ENCODE measurements around the gene DISC1.

The DISC1 gene

DNA sequence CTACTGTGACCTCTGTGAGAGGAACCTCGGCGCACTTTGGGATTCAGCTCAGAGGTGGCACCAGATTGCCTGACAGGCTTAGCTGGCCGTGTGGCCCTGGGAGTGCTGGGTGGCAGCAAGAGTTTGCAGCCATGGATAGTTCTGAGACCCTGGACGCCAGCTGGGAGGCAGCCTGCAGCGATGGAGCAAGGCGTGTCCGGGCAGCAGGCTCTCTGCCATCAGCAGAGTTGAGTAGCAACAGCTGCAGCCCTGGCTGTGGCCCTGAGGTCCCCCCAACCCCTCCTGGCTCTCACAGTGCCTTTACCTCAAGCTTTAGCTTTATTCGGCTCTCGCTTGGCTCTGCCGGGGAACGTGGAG is 67.5 kb downstream of the DISC1 start:
- in situ Hi-C loops (cut with MboI; ENCODE audit: low sequenced_read_pairs), result no loop called here

DNA sequence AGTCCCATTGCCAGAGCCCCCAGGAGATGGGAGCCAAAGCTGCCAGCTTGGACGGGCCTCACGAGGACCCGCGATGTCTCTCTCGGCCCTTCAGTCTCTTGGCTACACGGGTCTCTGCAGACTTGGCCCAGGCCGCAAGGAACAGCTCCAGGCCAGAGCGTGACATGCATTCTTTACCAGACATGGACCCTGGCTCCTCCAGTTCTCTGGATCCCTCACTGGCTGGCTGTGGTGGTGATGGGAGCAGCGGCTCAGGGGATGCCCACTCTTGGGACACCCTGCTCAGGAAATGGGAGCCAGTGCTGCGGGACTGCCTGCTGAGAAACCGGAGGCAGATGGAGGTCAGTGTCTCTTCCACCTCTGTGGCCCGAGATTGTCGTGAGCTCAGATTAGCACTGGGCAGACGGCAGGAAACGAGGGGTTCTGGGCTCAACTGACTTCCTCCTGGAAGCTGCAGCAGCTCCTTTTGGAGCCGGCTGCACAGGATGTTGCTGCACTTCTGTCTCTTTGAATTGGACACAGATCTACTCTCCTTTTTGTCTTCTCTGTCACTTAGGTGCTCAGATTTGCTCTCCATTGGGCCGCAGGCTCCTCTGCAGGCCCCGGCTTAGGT is 68.0 kb downstream of the DISC1 start:
- in situ Hi-C loops (cut with MboI; ENCODE audit: low sequenced_read_pairs), result no loop called here

DNA sequence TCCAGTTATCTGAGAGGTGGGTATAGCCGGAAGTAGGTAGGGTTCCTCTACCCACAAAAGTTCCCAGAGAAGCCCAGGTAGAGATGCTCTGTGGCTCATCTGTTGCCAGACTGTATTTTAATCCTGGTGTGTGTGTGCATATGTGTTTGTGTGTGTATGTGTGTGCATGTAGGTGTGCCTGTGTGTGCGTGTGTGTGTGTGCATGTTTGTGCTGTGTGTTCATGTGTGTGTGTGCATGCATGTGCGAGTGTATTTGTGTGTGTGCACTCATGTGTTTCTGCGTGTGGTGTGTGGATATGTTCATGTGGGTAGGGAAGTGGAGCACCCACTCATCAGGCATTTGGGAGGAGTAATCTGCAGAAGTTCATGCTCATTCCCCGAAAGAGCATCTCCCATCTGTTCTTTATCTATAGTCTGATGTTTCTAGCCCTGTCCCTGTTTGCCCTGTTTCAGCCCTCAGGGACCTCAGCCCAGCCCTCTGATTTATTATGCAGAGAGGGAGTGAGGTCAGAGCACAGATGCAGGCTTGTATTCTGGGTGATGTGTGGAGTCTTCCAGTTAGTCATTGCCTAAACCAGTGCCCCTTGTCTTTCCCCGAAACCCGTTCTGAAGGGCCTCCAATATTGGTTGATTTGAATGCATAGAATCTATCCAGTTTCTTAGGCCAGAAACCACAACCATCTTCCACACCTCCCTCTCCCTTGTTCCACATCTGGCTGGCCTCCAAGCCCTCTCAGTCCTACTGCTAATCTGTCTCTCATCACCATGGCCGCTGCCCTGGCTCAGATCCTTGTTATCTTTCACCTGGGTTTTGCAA is 69.1 kb downstream of the DISC1 start:
- in situ Hi-C loops (cut with MboI; ENCODE audit: low sequenced_read_pairs), result no loop called here

DNA sequence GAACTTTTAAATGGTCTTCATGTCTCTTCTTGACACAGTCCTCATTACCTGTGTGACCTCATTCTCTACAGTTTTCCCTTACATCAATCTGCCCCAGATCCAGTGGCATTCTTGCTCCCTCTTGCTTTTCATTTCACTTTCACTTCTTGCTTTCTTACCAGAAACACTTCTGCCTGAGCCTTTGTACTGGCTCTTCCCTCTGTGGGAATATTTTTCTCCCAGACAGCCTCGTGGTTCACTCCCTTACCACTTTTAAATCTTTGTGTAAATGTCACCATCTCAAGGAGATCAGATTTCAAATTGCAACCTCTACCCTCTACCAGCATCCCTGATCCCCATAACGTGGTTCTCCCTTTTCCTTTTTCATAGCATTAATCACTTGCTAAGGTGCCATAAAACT is 73.2 kb downstream of the DISC1 start:
- in situ Hi-C loops (cut with MboI; ENCODE audit: low sequenced_read_pairs), result no loop called here

DNA sequence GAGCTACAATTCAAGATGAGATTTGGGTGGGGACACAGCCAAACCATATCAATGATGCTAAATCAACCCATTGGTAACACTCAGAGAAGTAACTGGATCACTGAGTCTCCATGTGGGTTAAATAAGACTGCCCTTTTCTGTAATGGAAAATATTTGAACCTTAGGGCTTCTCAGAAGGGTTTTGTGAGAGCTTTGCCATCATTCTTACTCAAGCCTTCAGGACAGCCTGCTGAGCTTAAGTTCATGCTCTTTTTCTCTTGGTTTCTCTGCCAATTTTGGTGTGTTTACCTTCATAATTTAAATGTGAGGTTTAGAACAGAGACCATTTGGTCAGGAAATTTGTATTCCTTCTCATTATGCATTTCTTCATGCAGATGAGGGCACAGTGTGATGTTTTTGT is 74.7 kb downstream of the DISC1 start:
- in situ Hi-C loops (cut with MboI; ENCODE audit: low sequenced_read_pairs), result no loop called here

DNA sequence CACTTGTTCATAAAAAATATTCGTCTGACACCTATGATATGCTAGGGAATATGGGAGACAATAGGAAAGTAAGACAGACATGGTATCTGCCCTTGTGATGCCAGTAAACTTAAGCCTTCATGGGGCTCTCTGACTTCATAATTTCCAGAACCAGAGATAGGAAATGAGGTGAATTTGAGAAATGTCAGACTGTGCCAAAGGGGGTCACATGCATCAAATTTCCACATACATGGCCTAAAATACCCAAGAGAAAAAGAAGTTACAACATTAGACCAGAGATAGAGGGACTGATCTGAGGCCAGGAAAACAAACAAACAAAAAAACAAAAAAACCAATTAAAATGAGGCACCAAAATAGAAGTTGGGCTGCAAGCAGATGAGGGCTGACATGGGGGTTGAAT is 75.7 kb downstream of the DISC1 start:
- in situ Hi-C loops (cut with MboI; ENCODE audit: low sequenced_read_pairs), result no loop called here

DNA sequence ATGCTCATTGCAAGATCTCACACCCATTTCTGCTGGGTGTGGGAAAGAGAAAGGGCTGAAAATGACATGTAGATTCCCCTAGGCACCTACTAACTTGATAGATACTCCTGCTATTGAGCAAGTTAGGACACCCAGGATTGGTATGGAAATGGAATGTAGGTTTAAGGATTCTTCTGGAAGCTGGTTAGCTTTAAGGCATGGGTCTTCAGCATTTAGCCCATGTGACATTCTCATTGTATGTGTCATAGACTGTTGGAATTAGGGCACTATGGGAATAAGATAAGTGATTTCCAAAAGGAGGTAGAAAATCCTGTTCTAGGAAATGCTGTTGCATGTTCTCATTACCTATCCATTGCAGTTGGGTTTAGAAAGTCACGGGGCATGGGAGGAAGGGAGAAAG is 76.2 kb downstream of the DISC1 start:
- in situ Hi-C loops (cut with MboI; ENCODE audit: low sequenced_read_pairs), result no loop called here

DNA sequence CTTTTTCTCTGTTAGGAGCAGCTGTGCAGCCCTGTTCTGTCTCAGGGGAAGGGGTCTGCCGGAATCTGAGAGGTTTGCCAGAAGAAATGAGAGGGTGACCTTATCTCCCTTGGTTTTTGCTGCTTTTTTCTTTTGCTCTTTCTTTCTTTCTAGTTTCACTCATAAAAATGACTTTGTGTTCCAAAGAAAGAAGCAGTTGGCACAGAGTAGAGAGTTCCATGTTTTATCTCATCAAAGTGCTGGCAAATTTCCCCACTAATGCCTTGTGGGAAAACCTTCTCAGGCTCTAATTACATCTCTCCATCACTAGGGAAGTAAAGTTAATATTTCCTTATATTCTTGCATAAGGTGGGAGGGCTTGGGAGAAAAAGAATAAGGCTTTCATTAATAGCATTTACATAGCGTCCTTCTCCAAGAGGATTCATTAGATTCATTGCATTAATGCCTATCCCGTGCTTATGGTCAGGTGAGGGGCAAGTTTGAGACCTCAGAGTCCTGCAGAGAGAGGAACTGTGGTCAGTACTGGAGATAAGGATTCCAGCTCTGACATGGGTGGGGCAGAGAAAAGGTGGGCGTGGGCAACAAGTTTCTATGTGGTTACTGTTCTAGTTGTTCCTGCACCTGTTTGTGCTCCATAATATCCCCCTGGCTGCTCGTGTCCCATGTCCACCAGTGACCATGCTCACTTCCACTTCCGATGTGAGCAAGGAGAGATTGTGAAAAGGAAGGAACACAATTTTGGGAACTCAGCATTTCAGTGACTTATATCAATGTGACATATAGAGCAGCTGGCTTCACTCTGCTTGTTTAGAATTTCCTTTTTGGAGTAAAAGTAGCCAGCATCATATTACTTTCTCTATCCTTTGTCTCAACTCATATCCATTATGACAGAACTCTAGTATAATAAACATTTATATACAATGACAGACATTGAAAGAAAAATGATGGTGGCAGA is 79.5 kb downstream of the DISC1 start:
- in situ Hi-C loops (cut with MboI; ENCODE audit: low sequenced_read_pairs), result no loop called here

DNA sequence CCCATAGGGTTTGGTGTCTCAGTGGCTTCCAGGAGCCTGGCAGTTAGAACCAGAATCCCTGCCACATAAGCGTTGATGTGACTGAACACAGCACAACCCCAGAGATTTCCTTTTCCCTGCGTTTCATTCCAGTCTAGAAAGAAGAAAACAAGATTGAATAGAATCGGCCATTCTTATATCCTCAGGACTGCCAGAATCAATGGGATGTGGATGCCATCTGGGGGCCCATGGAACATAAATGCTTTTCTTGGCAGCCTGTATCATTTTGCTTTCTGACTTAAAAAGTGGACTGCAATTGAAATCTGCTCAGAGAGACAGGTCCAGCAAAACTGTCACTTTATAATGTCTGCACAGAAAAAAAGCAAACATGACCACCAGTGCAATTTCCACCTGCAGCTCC is 80.3 kb downstream of the DISC1 start:
- in situ Hi-C loops (cut with MboI; ENCODE audit: low sequenced_read_pairs), result no loop called here

DNA sequence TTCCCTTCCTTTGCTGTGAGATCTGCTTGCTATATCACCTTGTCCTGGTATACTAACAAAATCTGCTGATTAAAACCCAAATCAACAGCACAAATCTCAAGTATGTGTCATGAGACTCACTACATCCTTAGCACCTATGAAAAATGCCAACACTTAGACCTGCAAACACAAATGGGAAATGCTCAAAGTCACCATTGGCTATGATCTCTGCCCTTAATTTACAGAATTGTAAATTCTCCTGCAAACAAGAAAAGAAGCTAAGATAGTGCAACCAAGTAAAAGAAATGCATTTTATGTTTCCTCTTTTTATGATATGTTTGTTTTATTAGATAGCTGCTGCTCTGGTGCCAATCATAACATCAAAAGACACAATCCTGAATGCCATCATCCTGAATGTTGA is 80.8 kb downstream of the DISC1 start:
- in situ Hi-C loops (cut with MboI; ENCODE audit: low sequenced_read_pairs), result no loop called here

DNA sequence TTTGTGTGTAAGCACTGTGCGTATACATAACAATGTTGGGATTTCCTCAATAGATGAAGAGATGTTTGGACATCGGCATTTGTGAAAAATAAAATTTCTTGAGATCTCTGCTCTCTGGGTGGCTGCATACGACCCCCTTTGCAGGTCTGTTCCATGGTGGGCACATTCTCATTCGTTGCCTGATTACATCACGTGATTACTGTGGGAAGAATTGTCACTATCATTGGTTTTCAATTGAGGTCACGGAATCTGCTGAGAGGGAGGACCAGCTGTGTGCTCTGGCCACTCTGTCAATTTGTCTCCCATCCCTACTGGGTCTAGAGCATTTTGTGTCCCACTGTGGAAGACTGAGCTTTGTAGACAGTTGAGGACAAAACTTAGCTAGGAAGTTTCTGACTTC is 81.8 kb downstream of the DISC1 start:
- in situ Hi-C loops (cut with MboI; ENCODE audit: low sequenced_read_pairs), result no loop called here

DNA sequence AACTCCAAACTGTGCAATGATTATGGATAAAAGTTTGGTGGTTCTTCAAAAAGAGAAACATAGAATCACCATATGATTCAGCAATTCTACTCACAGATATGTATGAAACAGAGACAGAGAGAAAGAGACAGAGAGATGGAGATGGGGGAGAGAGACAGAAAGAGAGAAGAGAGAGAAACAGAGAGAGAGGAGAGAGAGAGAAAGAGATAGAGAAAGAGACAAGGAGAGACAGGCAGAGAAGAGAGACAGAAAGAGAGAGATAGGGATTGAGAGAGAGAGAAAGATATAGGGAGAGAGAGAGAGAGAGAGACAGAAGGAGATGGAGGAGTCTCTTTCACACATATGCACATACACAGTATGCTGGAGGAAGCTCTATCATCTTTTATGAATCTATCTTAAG is 87.8 kb downstream of the DISC1 start:
- in situ Hi-C loops (cut with MboI; ENCODE audit: low sequenced_read_pairs), result no loop called here

DNA sequence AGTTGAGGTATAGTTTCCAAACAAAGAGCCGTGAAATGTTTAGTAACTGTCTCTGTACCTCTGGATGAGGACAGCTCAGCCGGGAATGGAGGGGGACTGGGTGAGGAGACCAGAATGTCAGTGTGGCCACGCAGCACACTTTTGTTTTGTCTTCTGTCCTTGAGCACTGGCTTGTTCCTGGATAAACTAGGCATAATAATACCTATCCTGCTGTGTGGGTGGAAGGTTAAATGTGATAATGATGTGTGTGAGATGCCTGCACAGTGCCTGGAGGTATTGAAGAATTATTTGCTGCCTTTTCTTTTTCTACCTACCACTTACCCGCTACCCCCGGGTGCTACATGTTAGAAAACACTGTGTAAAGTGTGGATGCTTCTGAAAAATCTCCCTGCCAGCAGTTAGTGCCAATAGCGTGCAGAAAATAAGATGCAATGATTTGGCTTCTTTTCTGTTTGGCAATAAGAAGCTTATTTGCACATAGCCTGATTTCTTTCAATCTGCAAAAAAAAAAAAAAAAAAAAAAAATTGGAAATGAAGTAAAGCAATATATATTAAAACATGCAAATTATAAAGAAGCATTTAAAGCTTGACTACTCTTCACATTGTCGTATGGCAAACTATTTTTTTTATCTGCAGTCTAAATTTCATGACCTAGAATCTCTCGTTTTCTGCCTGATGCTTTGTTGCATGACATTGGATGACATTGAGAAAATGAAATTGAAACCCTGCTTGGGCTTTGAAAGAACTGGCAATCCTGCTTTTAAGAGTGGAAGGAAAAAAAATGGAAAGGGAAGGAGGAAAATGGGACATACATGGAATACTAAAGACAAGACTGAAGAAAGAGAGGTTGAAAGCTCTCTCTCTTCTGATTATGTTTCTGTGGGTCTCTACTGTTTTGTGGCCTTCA is 89.5 kb downstream of the DISC1 start:
- in situ Hi-C loops (cut with MboI; ENCODE audit: low sequenced_read_pairs), result no loop called here

DNA sequence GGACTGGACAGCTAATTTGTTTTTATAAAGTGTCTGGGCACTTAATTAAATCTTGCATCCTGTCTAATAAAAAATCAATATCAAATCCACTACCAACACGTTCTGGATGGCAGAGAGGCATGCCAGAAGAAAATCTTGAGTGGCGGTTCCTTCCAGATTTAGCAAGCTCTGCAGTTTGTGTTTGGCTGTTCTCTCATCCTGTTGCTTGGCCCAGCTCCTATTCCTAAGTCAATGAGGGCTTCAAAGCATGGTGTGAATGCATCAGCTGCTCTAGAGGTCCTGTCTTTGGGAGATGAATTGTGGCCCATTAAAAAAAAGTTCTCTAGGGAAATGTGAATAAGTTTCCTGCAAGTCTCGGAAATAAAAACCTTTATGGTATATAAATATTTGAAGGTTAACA is 90.3 kb downstream of the DISC1 start:
- in situ Hi-C loops (cut with MboI; ENCODE audit: low sequenced_read_pairs), result no loop called here

DNA sequence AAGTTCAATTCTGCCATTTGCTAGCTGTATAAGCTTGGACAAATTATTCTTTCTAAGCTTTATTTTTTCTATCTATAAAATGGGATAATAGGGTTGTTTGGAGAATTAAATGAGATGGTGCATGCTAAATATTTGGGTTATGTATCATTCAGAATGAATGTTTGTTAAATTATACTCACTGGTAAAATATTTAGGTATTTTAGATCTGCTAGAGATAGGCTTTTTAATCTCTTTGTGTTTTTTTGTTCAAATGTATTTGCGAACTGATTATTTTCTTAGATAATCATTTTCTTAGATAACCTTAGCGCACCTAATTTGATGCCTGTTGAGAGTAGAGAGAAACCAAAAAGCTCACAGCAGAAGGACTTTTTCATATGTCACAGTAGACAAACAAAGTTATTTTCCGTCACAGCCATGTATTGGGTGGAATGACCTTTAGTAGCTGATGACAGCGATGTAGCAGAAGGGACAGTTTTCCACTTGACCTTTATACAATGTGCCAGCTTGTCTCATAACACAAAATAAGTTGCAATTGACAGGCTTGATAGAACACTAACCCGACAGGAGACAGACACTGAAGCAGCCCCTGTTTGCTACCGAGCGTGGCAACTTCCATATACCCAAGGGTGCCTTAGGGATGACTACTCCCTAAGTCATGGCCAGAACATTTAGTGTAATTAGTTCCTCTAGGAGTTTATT is 93.0 kb downstream of the DISC1 start:
- in situ Hi-C loops (cut with MboI; ENCODE audit: low sequenced_read_pairs), result no loop called here

DNA sequence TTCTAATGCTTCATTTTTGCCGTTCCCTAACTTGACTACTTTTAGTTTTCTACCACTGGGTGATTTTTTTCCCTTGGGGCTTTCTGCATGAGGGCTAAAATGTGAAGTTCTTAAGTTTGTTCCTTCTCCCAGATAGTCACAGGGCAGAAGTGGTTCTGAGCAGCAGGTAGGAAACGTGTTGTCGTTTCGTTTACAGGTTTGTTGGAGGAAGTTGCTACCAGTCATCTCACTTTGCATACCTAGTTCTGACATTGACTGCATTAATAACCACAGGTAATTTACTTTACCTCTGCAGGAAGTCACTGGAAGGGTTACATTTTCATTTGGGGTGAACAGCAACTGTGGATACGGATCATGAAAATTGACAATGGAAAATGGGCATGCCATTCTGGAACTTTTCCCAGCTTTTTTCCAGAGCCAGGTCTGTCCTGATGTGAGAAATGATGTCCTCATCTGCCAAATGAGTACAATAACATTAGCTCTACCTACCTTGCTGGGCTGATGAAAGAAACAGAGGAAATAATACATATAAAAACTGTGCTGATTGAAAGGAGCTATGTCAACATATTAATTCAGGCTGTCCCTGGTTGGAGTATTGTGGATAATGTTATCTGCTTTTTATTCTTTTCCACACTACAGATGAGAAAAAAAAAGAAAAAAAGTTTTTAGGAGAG is 94.2 kb downstream of the DISC1 start:
- in situ Hi-C loops (cut with MboI; ENCODE audit: low sequenced_read_pairs), result no loop called here

DNA sequence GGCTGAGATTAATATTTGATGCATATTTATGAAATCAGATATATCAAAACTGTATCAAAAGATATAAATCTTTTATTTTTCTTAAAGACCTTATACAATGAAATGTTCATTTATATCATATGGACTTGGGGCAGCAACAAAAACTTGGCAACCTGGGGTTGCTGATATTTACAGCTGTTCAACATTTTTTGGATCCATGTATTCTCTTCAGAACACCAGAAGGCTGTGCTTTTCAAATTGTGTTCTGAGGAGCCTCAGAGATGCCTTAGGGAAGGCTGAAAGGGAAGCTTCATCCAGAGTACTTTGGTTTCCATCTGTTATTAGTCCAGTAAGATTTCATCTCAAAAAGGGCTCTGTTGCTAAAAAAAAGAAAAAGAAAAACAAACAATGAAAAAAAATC is 94.8 kb downstream of the DISC1 start:
- in situ Hi-C loops (cut with MboI; ENCODE audit: low sequenced_read_pairs), result no loop called here

DNA sequence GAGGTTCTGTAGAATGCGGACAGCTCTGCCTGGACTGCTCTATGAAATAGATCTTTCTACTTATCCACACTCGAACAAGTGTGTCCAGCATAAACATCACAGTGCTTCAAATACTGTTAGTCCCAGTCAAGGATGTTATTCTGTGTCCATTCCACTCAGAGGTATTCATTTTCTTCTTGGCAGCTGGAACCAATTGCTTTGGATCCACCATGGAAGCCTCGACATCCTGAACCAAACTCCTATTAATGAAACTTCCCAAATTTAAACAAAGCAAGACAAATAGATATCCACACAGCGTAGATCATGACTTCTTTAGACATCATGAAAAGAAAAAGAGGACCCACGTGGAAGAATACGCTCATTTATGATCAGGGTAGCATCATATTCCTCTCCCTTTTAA is 95.8 kb downstream of the DISC1 start:
- in situ Hi-C loops (cut with MboI; ENCODE audit: low sequenced_read_pairs), result no loop called here

DNA sequence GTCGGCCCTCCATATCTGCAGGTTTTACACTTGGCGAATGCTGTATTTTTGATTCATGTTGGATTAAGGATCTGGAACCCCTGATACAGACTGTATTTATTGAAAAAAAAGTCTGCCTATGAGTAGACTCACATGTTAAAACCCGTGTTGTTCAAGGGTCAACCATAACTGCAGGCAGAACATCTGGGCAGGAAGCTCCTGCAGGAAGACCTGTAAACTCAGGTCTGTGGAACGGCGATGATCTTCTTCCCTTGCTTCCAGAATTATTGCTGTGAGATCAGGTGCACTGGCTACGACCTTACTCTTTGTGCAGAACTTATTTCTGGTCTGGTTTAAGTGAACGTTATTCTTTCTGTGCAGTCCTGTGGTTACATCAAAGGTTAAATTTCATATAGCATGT is 96.6 kb downstream of the DISC1 start:
- in situ Hi-C loops (cut with MboI; ENCODE audit: low sequenced_read_pairs), result no loop called here

DNA sequence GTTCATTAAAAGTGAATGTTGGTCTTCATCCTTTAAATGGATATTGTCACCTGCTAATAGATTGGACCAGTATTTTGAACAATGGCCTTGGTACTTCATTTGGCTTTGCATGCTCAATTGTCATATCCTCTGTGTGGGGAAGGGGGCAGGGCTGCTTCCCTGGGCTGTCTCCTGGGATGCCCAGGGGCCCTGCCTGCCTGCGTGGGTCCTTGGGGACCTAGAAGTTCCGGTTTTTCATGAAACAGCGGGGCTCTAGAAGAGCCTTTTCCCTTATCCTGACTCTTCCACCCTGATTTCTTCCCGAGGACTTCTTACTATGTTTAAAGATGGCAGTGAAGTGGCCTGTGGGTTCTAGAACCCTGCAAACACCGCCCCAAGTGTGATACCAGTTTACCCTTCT is 97.5 kb downstream of the DISC1 start:
- in situ Hi-C loops (cut with MboI; ENCODE audit: low sequenced_read_pairs), result no loop called here
